ENCODE measurements around the gene WNK1. TPM values are rescaled to one million over a fixed set of nuclear protein-coding genes. Genes with fewer than 3 reads are reported as not detected.

Gene WNK1
- total and polyA plus RNA-seq, 2 of the 8 experiments (the other 6 are each of a cell fraction or from before 2014, with no cell fraction given): 88.2 to 157 TPM

DNA sequence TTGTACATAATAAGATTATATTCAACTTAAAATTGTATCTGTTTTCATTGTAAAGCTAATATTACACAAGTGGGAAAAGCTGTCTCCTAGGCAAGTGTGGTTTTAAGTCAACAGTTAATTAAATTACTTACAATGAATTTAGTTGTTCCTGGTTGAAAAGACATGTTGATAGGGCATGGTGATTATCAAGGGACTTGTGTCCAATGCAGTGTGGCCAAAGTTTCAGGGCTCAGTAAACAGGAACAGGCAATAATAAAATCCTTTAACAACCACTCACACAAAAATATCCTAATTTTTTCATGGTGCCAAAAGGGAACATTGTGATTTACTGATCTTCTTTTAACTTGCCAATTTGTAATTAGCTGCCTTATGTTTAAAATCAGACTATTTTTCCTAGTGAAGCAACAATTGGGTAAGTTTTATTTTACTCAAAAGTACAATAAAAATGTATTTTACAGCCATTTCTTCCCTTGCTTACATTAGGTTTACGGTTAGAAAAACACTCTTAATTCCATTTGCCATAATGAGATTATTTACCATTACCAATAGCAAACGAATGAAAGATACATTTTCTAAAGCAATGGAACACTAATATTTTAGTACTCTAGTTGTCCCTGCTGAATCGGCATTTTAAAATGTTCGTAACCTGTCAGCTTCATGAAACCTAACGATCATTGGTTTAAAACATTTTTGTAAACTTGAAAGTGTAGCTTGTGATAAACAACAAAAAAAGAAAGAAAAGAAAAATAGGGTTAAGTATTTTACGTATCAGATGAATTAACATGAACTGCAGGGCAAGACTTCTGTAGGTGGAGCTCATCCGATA lies 1.8 kb upstream of the WNK1 start:
- no peak overlapping the region for H2BK5ac ChIP-seq (ENCODE audit: low read depth, low read length)
- H3K79me1 ChIP-seq (ENCODE audit: low read depth, low read length): no peaks in the 10 kb centered on the region
- FAIRE-seq (peak; percentile 32), DNase-seq (ENCODE audit: low read depth in 1 of 2, low spot score in 2 of 2) (no peak)
- peak overlapping the region in 2 of 4 experiments; percentile 6 to 71; a peak in 3 of 8 replicates for H3K4me3 ChIP-seq (ENCODE audit: extremely low read depth in 1 of 4, insufficient read depth in 2 of 4, low read depth in 3 of 4, low read length in 4 of 4)
- no peak overlapping the region for H2BK12ac ChIP-seq (ENCODE audit: low read depth, low read length)
- H3K4me2 ChIP-seq (ENCODE audit: insufficient read depth in 1 of 2, low read depth in 2 of 2, low read length in 2 of 2): peak overlapping the region; percentile 76 to 78
- no peak overlapping the region for H2BK20ac ChIP-seq (ENCODE audit: low read length)
- no peak for TF ChIP-seq CREB1 (IDR thresholded peaks at IDR 0.05)
- TF ChIP-seq MAFK (IDR thresholded peaks at IDR 0.05; ENCODE audit: low read depth, low read length): peak; percentile 81
- no peak overlapping the region for H2AK5ac ChIP-seq (ENCODE audit: low read depth, low read length)
- no peaks in the 10 kb centered on the region for H3K27me3 ChIP-seq (replicated peaks in 1 of 4; ENCODE audit: control insufficient read depth in 3 of 4, extremely low read depth in 1 of 4, insufficient read depth in 3 of 4, low read length in 3 of 4)
- no peak overlapping the region for H3K18ac ChIP-seq (ENCODE audit: extremely low read depth, low read length)
- H4K20me1 ChIP-seq (replicated peaks in 1 of 2; ENCODE audit: control insufficient read depth in 1 of 2, insufficient read depth in 2 of 2, low read length in 2 of 2): peaks cover 18% of the 10 kb centered on the region in 2 experiments
- no peaks in the 10 kb centered on the region for H3K36me3 ChIP-seq (ENCODE audit: control insufficient read depth in 2 of 4, insufficient read depth in 4 of 4, low read length in 3 of 4)
- no peak overlapping the region for H3K14ac ChIP-seq (ENCODE audit: insufficient read length)
- peaks cover 18% of the 10 kb centered on the region for H3K23me2 ChIP-seq (ENCODE audit: low read depth, low read length)
- no peak overlapping the region for H3K23ac ChIP-seq (ENCODE audit: insufficient read length)
- no peak overlapping the region for H3K56ac ChIP-seq (replicated peaks; ENCODE audit: insufficient read length, low read depth, low read length)
- no peak overlapping the region for H2BK120ac ChIP-seq (replicated peaks; ENCODE audit: low read depth, low read length)
- H3K27ac ChIP-seq (ENCODE audit: low read depth, low read length): no peak overlapping the region
- 34% methylated on average over 7 of the region's 7 CpGs; no CpG with 5 or more reads in 1 of the 2 experiments for WGBS, 2 experiments (ENCODE audit: extremely low coverage in 1 of 2, insufficient coverage in 1 of 2, insufficient read length in 1 of 2, insufficient replicate concordance in 2 of 2, low coverage in 1 of 2, low lambda C conversion rate in 2 of 2, missing lambda C conversion rate in 1 of 2)
- peak overlapping the region in 1 of 4 experiments; percentile 37; a peak in 1 of 7 replicates for H3K9ac ChIP-seq (replicated peaks in 1 of 4; ENCODE audit: extremely low read depth in 1 of 4, low read depth in 3 of 4, low read length in 3 of 4)
- H4K8ac ChIP-seq (ENCODE audit: extremely low read depth, insufficient read depth, low read length): no peak overlapping the region
- no peak overlapping the region for H2BK15ac ChIP-seq (ENCODE audit: low read length)
- peaks cover 12 to 24% of the 10 kb centered on the region in 2 experiments for H3K79me2 ChIP-seq (ENCODE audit: control insufficient read depth in 1 of 2, insufficient read depth in 2 of 2, low read length in 2 of 2)
- ChIA-PET CTCF (ENCODE audit: partially characterized antibody) (interaction anchor here (0.6 to 4.1 kb wide), 38 partner anchors 8 to 301 kb away, joined by 3 to 35 read pairs (median 5); no protein-coding TSS in a partner anchor), POLR2A (ENCODE audit: partially characterized antibody) (interaction anchor here (0.6 to 3.5 kb wide), 22 partner anchors 9 to 180 kb away, joined by 3 to 20 read pairs (median 4); no protein-coding TSS in a partner anchor)
- H4K5ac ChIP-seq (ENCODE audit: insufficient read length, low read depth, low read length): peak overlapping the region; percentile 70
- H3K4me1 ChIP-seq (replicated peaks in 1 of 4; ENCODE audit: control insufficient read depth in 3 of 4, insufficient read depth in 4 of 4, low read length in 3 of 4): peaks cover 3 to 9% (median 4%) of the 10 kb centered on the region in 4 experiments; a peak in 6 of 7 replicates
- H4K91ac ChIP-seq (replicated peaks; ENCODE audit: insufficient read length, low read length): no peak overlapping the region
- no peak overlapping the region for H3K4ac ChIP-seq (replicated peaks; ENCODE audit: insufficient read length, low read depth, low read length)
- H3K9me3 ChIP-seq (ENCODE audit: insufficient read depth in 2 of 2, low read depth in 1 of 2, low read length in 1 of 2): no peaks in the 10 kb centered on the region
- peak overlapping the region; percentile 2; the same call in 1 of the 2 replicates for H2AFZ ChIP-seq (ENCODE audit: low read length)

Data from H1 (cell line).